RWPE1 (cell line): ENCODE results near the gene TMEM17.

Experiments
- CTCF ChIA-PET: fragments of 350-600 bp; sonication (Branson Sonifier 250); formaldehyde crosslinking; extraction: SDS; loops from one replicate; lab custom pipeline; 2021; lab: Yijun Ruan, JAX
- POLR2A ChIA-PET: fragments of 400-600 bp; formaldehyde crosslinking; extraction: SDS; loops from one replicate; lab custom pipeline; 2020; ENCODE audit warnings: antibody characterized with exemption; ENCODE audit not compliant: low non-redundant PET; lab: Yijun Ruan, JAX
- DNase-seq: peaks from one replicate; pipeline ENCODE4 v3.0.0; 2012; ENCODE audit warnings: low spot score
- H3K27ac ChIP-seq: fragments of 450-650 bp; 2 replicates; pipeline ENCODE4 v1.5.1; 2017
- CTCF ChIP-seq: fragments of 450-650 bp; conservative IDR thresholded peaks from 2 replicates; pipeline ENCODE4 v1.5.1; 2017; ENCODE audit warnings: low read depth, mild to moderate bottlenecking

Gene TMEM17

GRCh38 chr2:62459106-62459505 is 46.9 kb downstream of the TMEM17 start:
- no peak for TF ChIP-seq CTCF
- H3K27ac ChIP-seq: no peak overlapping the region
- POLR2A ChIA-PET: no interaction called here
- CTCF ChIA-PET: interaction anchor here (3.2 kb wide), 1 partner anchor 315 kb away, joined by 38 read pairs; no protein-coding TSS in a partner anchor
- DNase-seq: no peak

DNA sequence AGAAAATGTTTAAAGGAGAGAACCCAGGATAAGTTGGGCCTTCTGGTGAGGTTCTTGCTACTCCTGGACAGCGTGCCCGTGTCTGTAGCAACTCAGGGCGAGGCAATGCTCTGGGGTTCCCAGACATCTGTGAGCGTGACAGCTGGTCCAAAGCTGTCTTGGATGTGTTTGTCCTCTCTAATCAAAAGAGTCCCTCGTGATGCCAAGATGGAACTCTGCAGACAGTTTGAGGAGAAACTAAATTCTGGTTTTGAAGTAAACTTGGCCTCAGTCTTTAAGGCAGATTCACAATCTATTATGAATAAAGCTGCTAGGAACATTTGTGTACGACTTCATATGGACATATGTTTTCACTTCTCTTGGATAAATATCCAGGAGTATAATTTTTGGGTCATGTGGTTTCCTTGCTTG is 47.3 kb downstream of the TMEM17 start:
- POLR2A ChIA-PET: interaction anchor here (1.0 kb wide), 1 partner anchor 246 kb away, joined by 3 read pairs; no protein-coding TSS in a partner anchor
- TF ChIP-seq CTCF: no peak

DNA sequence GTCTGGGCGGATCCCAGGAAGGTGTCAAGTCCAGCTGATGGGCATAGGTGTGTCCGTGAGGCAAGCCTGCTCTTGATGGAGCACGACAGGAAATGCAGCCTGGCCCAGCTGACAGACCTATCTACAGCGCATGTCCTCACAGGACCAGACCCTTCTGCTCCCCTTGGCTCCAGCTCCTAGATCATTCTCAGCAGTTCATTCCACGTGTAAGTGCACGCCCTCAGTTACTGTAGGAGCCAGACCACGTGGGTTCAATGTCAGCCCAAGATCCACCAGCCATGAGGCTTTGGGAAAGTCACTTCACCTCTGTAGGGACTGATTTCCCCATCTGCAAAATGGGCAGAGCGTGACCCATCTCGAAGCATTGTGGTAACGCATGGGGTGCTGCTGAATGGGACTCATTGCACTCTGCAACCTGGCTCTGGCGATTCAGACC is 47.8 kb downstream of the TMEM17 start:
- H3K27ac ChIP-seq: peak overlapping the region; percentile 66
- DNase-seq: peak; percentile 28
- POLR2A ChIA-PET: interaction anchor here (1.0 kb wide), 1 partner anchor 246 kb away, joined by 3 read pairs; no protein-coding TSS in a partner anchor
- no peak for TF ChIP-seq CTCF
- CTCF ChIA-PET: interaction anchor here (0.9 to 3.2 kb wide), 2 partner anchors 155 to 316 kb away, joined by 3 to 38 read pairs; no protein-coding TSS in a partner anchor

More for the DNA sequence above, 47.3 kb downstream of the TMEM17 start:
- CTCF ChIA-PET: interaction anchor here (3.2 kb wide), 1 partner anchor 315 kb away, joined by 38 read pairs; no protein-coding TSS in a partner anchor
- no peak for DNase-seq
- H3K27ac ChIP-seq: peak overlapping the region; percentile 66

DNA sequence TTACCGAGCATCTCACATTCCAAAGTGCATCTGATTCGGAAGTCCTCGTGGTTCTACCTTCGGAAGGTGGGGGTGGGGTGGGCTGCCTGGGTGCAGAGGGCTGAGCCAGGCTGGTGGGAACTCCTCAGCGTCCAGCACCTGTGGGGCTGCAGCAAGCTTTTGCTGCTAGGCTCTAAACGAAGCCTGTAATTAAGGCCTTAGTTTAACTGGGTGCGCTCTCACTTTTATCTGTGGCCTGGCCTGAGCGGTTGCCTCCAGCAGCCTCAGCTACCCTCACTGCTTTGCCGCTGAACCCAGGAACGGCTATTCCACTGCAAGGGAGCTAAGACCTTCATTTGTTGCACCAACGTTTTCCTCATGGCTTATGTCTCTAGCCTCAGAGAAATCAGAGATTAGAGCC is 48.4 kb downstream of the TMEM17 start:
- no peak for DNase-seq
- no peak for TF ChIP-seq CTCF
- H3K27ac ChIP-seq: peak overlapping the region; percentile 66
- CTCF ChIA-PET: interaction anchor here (0.6 to 3.2 kb wide), 15 partner anchors 11 to 1086 kb away, joined by 3 to 38 read pairs (median 3); no protein-coding TSS in a partner anchor
- POLR2A ChIA-PET: interaction anchor here (1.0 kb wide), 2 partner anchors 48 to 247 kb away, joined by 3 read pairs; partner anchors contain the start of gene TMEM17

DNA sequence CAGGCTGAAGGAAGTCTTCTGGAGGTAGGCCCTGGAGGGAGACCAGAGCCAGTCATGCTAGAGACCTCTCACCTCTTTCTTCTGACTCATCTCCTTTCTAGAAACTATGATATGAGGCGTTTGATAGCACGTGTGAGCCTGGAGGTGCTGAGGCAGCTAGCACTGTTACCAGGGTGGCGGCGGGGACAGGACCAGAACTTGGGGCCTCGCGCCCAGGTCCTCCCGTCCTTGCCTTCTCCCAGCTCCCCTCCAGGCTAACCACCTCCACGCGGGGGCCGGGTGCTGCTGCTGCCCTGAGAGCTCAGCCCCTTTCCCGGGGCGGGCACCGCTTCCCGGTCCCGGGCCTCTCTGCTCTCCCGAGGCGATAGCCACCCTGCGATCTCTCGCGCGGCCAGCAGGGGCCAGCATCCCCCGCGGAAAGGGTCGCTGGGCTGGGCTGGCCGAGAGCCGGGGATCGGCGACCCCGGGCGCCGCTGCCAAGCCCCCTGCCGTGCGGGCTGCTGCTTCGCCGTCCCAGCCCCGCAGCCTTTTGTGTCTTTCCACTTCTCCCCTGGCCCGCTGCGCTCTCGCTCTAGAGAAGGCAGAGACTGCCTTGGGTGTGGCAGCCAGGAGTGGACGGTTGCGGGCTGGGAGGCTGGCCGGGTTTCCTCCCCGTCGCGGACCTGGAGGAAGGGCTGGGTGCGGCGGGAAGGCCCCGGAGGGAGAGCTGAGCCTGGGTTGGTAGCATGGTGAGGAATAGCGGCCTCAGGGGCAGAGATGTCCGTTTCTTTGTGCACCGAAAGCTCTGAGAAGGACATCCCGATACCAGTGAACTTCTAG is 49.1 kb downstream of the TMEM17 start:
- peak overlapping the region; percentile 66 for H3K27ac ChIP-seq
- peak; percentile 90 for TF ChIP-seq CTCF
- peak; percentile 75 for DNase-seq
- POLR2A ChIA-PET: interaction anchor here (1.0 kb wide), 1 partner anchor 49 kb away, joined by 3 read pairs; the partner anchor contains the start of gene TMEM17
- CTCF ChIA-PET: interaction anchor here (0.6 to 3.2 kb wide), 29 partner anchors 8 to 1212 kb away, joined by 3 to 38 read pairs (median 3); no protein-coding TSS in a partner anchor
